Uterus (tissue), 4 donors: ENCODE data around the gene SLC35D1. TPM values are rescaled to one million over a fixed set of nuclear protein-coding genes. Genes with fewer than 3 reads are reported as not detected.

Source experiments
- DNase-seq, 2 donors: peaks; one replicate each; pipeline ENCODE4 v3.0.0-alpha.2; 2019 to 2020
- H3K27ac ChIP-seq, 2 donors: fragments of 200-600 bp; sonication (generic); 1 replicate in 1 of 2; 2 replicates in 1 of 2; pipeline ENCODE4 v1.5.1; 2016 to 2018
- H3K27me3 ChIP-seq, 2 donors: fragments of 200-600 bp; sonication (generic); one replicate each; pipeline ENCODE4 v1.5.1; 2018 to 2019; ENCODE audit warnings: control low read depth in 1 of 2
- H3K36me3 ChIP-seq, 2 donors: fragments of 200-600 bp; sonication (generic); one replicate each; pipeline ENCODE4 v1.5.1; 2019; ENCODE audit warnings: control low read depth in 1 of 2
- H3K4me1 ChIP-seq, 2 donors: fragments of 200-600 bp; sonication (generic); one replicate each; pipeline ENCODE4 v1.5.1; 2018 to 2019; ENCODE audit warnings: control low read depth in 1 of 2
- H3K4me3 ChIP-seq, 2 donors: fragments of 200-600 bp; sonication (generic); 1 replicate in 1 of 2; 2 replicates in 1 of 2; pipeline ENCODE4 v1.5.1; 2018 to 2019; ENCODE audit warnings: mild to moderate bottlenecking in 1 of 2
- H3K9me3 ChIP-seq, 2 donors: fragments of 200-600 bp; sonication (generic); one replicate each; pipeline ENCODE4 v1.5.1; 2019; ENCODE audit warnings: control low read depth in 1 of 2
- POLR2A ChIP-seq, 2 donors: fragments of 450-650 bp; IDR thresholded peaks; one replicate each; pipeline ENCODE4 v1.6.1; 2016; ENCODE audit warnings: antibody characterized with exemption in 2 of 2, mild to moderate bottlenecking in 1 of 2, moderate library complexity in 1 of 2
- intact Hi-C: fragments of 100-400 bp; cut with DNase I; formaldehyde crosslinking; loops from one replicate; pipeline ENCODE4 v1.15.1; 2023; ENCODE audit warnings: low total_unique reads
- total RNA-seq, 4 donors: library from RNA; depleted of rRNA in 3 of 4; stranded (reverse); fragments of >200 nt in 3 of 4; gene quantifications; one replicate each; pipeline versions ENCODE4 v1.1.0 to v1.2.4, GENCODE V29; 2014 to 2023
- TF ChIP-seq, protein P1 (sequence below), 4 experiments: fragments of 200-600 bp in 2 of 4; fragments of 450-650 bp in 2 of 4; sonication (generic) in 2 of 4; IDR thresholded peaks; one replicate each; pipeline ENCODE4 v1.5.1; 2016 to 2019; ENCODE audit warnings: antibody characterized with exemption in 4 of 4, mild to moderate bottlenecking in 2 of 4, moderate library complexity in 1 of 4
- donor health status: DM: yes; HTN: yes; CAD: no.

The SLC35D1 gene
- total RNA-seq, 4 donors from 2014 or later = 5.0 to 21.8 (median 8.8) TPM

- intact Hi-C loops = no loop called here
- TF ChIP-seq POLR2A (IDR thresholded peaks at IDR 0.05) = no peak
- TF ChIP-seq, protein P1, sequence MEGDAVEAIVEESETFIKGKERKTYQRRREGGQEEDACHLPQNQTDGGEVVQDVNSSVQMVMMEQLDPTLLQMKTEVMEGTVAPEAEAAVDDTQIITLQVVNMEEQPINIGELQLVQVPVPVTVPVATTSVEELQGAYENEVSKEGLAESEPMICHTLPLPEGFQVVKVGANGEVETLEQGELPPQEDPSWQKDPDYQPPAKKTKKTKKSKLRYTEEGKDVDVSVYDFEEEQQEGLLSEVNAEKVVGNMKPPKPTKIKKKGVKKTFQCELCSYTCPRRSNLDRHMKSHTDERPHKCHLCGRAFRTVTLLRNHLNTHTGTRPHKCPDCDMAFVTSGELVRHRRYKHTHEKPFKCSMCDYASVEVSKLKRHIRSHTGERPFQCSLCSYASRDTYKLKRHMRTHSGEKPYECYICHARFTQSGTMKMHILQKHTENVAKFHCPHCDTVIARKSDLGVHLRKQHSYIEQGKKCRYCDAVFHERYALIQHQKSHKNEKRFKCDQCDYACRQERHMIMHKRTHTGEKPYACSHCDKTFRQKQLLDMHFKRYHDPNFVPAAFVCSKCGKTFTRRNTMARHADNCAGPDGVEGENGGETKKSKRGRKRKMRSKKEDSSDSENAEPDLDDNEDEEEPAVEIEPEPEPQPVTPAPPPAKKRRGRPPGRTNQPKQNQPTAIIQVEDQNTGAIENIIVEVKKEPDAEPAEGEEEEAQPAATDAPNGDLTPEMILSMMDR (IDR thresholded peaks at IDR 0.05) = no peak
Measured at GRCh38 chr1:67019600-67020136, 34.3 kb downstream of the SLC35D1 start.

GRCh38 chr1:67019121-67019520 is 34.8 kb downstream of the SLC35D1 start:
- Histone ChIP-seq H3K36me3 (no peaks in the 10 kb centered on the region), H3K27ac (peak overlapping the region; percentile 52 to 64), H3K4me1 (peaks cover 0 to 8% of the 10 kb centered on the region in 2 donors), H3K4me3 (no peak overlapping the region), H3K27me3 (no peaks in the 10 kb centered on the region), H3K9me3 (no peaks in the 10 kb centered on the region)
- TF ChIP-seq, protein P1 (IDR thresholded peaks at IDR 0.05) = no peak
- no peak for TF ChIP-seq POLR2A (IDR thresholded peaks at IDR 0.05)
- no peak for DNase-seq
- intact Hi-C loops = no loop called here

More at GRCh38 chr1:67019600-67020136, 34.3 kb downstream of the SLC35D1 start:
- Histone ChIP-seq H3K9me3 (no peaks in the 10 kb centered on the region), H3K4me1 (peaks cover 0 to 8% of the 10 kb centered on the region in 2 donors), H3K36me3 (no peaks in the 10 kb centered on the region), H3K27ac (peak overlapping the region; percentile 52 to 64), H3K27me3 (no peaks in the 10 kb centered on the region), H3K4me3 (no peak overlapping the region)
- peak in 1 of 2 donors; percentile 20 for DNase-seq

GRCh38 chr1:67018574-67018973 is 35.4 kb downstream of the SLC35D1 start:
- H3K4me1 ChIP-seq = peaks cover 0 to 8% of the 10 kb centered on the region in 2 donors
- no peak overlapping the region for H3K4me3 ChIP-seq
- DNase-seq = no peak
- H3K27me3 ChIP-seq = no peaks in the 10 kb centered on the region
- TF ChIP-seq, protein P1 (IDR thresholded peaks at IDR 0.05) = no peak
- TF ChIP-seq POLR2A (IDR thresholded peaks at IDR 0.05) = no peak
- H3K36me3 ChIP-seq = no peaks in the 10 kb centered on the region
- H3K9me3 ChIP-seq = no peaks in the 10 kb centered on the region
- peak overlapping the region in 1 of 2 donors; percentile 64 for H3K27ac ChIP-seq
- intact Hi-C loops = no loop called here

GRCh38 chr1:67013573-67013972 is 40.4 kb downstream of the SLC35D1 start:
- Histone ChIP-seq H3K27me3 (no peaks in the 10 kb centered on the region), H3K4me1 (no peaks in the 10 kb centered on the region), H3K4me3 (no peak overlapping the region), H3K27ac (no peak overlapping the region), H3K36me3 (no peaks in the 10 kb centered on the region), H3K9me3 (no peaks in the 10 kb centered on the region)
- intact Hi-C loops = no loop called here
- DNase-seq = no peak
- TF ChIP-seq POLR2A (IDR thresholded peaks at IDR 0.05) = no peak
- TF ChIP-seq, protein P1 (IDR thresholded peaks at IDR 0.05) = no peak

DNA sequence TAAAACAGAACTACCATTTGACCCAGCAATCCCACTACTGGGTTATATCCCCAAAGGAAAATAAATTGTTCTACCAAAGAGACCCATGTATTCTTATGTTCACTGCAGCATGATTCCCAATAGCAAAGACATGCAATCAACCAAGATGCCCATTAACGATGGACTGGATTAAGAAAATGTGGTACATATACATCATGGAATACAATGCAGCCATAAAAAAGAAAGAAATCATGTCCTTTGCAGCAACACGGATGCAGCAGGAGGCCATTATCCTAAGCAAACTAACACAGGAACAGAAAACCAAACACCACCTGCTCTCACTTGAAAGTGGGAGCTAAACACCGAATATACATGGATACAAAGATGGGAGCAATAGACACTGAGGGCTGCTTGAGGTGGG is 44.2 kb downstream of the SLC35D1 start:
- no peak overlapping the region for H3K4me3 ChIP-seq

More for the DNA sequence above, 44.2 kb downstream of the SLC35D1 start:
- H3K27ac ChIP-seq = no peak overlapping the region
- intact Hi-C loops = no loop called here
- no peaks in the 10 kb centered on the region for H3K36me3 ChIP-seq
- no peaks in the 10 kb centered on the region for H3K27me3 ChIP-seq
- H3K4me1 ChIP-seq = no peaks in the 10 kb centered on the region
- no peak for DNase-seq
- no peaks in the 10 kb centered on the region for H3K9me3 ChIP-seq
- TF ChIP-seq POLR2A (IDR thresholded peaks at IDR 0.05) = no peak
- TF ChIP-seq, protein P1 (IDR thresholded peaks at IDR 0.05) = no peak
